GM18498 (cell line): ENCODE results near the gene ACACA.
"Not testable (repeated sequence)": the region's sequence is repeated elsewhere in the genome, so short reads cannot be mapped to it uniquely, and the experiment has no call there.

ENCODE experiments used
- ATAC-seq: cut with Tn5 transposase; IDR thresholded peaks from one replicate; pipeline ENCODE4 v1.9.1; 2021; ENCODE audit warnings: mild to moderate bottlenecking, moderate library complexity; ENCODE audit not compliant: unreplicated experiment

ACACA gene

DNA sequence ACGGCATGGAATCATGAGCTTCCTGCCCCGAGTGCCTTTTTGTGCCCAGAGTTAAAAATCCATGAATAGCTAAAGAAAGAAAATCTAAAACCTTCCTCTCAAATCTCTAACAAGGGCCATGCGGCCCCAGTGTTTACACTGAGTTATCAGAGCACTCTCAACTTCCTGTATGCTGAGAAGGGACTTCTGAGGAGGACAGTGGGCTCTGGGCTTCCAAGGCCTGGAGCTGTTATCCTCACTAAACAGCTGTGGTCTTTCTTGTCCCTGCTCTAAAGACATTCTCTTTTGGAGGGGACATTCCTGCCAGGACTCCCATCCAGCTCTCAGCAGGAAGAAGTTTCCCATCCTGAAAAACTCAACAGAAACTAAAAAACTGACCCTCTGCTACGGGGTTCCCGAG lies 322.3 kb downstream of the ACACA start:
- ATAC-seq = no peak

DNA sequence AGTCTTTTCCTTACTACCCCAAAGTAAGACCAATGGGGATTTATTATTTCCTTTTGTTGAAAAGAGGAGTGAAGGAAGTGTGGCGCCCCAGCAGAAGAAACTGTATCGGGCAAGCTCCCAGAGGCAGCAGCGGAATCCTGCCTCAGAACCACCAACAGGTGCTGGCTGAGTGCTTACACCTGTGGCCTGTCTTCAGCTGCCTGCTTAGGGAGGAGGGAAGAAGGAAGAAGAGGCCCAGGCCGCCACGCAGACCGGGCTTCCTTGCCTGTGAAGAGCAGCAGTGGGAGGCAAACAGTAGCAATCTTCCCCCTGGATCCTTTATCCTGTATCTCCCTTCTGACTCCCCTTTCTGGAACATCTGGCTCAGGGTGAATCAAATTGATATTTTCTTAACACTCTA lies 323.2 kb downstream of the ACACA start:
- no peak for ATAC-seq

DNA sequence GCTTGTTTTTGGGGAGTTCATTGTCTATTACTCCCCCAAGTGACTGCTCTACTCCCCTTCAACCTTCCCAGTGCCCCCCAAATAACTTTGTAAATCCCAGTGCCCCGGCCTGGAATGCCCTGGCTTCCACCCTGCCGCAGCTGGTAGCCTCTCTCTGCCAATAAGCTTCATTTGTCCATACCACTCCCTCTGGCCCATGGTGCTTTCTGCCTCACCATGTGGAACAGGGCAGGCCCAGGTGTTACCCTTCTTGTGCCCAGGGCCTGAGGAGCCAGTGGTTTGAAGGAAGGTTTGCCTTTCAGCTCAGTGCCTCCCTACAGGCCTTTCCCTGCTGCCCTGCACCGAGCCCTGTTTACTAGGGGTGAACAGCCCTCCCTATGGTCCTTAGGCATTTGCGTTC lies 323.7 kb downstream of the ACACA start:
- no peak for ATAC-seq

DNA sequence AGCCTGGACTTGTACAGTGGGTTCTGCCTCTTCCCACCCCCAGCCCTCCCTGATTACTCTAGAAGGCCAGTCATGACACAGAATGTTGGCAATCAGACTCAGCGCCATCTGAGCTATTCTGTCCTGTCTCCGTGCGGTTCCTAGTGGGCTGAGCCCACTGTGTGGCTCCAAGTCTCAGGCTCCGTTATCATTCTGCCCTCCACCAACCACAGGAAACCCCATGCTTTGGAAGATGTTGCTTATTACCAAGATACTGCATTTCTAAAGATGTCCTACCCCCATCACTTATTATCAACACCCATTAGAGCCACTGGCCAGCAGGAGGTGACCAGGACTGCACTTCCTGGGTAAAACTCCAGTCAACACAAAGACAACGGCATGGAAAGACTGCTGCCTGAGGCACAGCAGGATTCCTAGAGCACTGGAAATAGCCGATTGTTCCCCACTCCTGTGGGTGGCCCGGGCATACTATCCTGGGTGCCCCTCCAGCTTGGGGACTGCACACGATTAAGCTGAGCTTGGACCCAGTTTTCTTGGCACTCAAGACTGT lies 324.2 kb downstream of the ACACA start:
- ATAC-seq = no peak

DNA sequence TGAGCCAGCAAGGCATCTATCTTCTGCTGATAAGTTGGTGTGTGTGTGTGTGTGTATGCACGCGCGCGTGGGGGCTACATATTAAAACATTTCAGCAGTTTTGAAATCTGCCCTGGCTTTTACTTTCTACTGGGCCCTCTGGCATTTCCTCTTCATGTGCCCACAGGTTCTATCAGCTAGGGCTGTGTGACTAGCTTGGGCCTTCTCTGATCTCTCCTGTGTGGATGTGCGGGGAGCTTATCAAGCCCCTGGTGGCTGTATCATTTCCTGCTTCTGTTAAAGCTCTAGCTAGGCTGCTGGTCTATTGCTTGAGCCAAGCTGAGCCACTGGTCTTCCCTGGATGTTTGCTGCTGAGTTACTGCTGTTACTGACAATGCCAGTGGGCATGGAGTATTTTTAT lies 325.3 kb downstream of the ACACA start:
- ATAC-seq = no peak

DNA sequence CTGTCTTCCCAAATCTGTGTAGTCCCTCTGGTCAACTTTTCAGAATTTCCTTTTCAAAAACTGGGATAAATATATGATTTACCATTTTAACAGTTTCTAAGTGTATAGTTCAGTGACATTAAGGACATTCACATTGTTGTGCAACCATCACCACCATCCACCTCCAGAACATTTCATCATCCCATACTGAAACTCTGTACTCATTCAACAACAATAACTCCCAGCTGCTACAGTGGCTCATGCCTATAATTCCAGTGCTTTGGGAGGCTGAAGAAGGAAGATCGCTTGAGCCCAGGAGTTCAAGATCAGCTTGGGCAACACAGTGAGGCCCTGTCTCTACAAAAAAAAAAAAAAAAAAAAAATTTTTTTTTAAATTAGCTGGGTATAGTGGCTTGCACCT lies 326.9 kb downstream of the ACACA start:
- no peak for ATAC-seq

DNA sequence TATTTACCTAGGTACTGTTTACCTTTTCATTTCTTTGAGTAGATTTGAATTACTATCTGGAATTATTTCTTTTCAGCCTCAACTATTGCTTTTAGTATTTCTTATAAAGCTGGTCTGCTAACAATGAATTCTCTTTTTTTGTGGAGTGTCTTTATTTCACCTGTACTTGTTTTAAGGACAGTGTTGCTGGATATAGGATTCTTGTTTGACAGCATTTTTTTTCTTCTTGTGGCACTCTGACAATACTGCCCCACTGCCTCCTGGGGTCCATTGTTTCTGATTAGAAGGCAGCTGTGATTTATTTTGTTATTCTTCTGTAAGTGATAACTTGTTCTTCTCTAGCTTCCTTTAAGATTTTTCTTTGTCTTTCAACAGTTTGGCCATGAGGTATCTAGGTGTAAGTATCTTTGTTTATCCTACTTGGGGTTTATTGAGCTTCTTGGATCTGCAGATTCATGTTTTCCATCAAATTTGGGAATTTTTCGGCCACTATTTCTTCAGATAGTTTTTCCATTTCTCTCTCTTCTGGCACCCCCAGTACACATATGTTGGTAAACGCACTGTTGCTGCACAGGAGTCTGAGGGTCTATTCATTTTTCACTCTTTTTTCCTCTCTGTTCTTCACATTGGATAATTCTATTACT lies 327.4 kb downstream of the ACACA start:
- ATAC-seq = no peak

DNA sequence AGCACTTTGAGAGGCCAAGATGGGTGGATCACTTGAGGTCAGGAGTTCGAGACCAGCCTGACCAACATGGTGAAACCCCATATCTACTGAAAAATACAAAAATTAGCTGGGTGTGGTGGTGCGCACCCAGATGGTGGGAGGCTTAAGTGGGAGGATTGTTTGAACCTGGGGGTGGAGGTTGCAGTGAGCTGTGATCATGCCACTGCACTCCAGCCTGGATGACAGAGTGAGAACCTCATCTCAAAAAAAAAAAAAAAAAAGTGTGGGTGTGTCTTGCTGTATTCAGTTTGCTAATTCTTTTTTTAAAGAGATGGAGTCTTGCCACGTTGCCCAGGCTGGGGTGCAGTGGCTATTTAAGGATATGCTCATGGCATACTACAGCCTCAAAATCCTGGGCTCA lies 333.2 kb downstream of the ACACA start:
- ATAC-seq = not testable (repeated sequence)

DNA sequence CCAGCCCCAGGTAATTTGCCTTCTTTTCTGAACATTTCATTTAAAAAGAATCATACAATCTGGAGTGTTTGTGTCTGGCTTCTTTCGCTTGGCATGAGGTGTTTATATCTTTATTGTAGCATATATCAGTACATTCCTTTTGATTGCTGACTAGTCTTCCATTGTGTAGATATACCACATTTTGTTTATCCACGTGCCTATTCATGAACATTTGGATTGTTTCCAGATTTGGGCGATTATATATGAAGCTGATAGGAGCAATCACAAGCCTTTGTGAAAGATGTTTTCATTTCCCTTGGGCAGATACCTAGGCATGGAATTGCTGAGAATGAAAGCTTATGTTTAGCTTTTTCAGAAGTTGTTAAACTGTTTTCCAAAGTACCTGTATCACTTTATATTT lies 337.5 kb downstream of the ACACA start:
- no peak for ATAC-seq

DNA sequence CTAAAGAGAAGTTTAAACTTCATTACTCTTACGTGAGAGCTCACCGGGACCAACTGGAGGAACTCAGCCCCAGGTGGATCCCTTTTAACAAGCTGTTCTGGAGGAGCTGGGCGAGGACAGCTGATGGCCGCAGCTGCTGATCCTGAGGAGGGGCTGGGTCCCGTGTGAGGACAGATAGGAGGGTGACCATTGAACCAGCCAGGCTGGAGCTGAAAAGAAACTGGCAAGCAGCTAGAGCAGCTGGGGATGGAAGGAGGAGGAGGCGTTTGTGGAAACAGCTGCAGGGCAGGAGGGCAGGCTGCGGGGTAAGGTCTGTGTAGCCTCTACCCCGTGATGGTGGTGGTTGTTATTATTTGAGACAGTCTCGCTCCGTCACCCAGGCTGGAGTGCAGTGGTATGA lies 338.4 kb downstream of the ACACA start:
- no peak for ATAC-seq

DNA sequence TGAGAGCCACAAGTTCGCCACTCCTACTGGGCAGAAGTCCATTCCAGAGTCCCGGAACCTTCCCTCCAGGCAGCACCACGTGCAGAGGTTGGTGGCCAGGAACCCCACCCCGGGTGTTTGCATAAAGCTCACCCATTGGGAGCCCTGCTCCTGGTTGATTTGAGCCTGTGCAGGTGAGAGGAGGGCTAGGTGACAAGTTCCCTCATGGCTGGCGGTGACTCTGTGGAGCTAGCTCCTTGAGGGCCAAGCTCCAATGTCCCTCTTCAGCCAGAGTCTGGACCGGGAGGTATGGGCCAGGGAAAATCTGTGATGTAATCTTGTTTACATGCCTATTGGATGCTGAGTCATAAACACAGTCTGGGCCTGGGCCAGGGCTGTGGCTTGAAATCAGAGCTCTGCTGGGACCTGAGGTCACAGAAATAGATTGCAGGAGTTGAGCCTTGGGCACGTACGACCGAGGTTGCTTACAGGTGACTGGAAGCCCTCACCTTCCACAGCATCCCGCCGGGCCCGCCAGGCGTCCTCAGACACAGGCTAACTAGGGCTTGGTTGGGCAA lies 339.0 kb downstream of the ACACA start:
- no peak for ATAC-seq

DNA sequence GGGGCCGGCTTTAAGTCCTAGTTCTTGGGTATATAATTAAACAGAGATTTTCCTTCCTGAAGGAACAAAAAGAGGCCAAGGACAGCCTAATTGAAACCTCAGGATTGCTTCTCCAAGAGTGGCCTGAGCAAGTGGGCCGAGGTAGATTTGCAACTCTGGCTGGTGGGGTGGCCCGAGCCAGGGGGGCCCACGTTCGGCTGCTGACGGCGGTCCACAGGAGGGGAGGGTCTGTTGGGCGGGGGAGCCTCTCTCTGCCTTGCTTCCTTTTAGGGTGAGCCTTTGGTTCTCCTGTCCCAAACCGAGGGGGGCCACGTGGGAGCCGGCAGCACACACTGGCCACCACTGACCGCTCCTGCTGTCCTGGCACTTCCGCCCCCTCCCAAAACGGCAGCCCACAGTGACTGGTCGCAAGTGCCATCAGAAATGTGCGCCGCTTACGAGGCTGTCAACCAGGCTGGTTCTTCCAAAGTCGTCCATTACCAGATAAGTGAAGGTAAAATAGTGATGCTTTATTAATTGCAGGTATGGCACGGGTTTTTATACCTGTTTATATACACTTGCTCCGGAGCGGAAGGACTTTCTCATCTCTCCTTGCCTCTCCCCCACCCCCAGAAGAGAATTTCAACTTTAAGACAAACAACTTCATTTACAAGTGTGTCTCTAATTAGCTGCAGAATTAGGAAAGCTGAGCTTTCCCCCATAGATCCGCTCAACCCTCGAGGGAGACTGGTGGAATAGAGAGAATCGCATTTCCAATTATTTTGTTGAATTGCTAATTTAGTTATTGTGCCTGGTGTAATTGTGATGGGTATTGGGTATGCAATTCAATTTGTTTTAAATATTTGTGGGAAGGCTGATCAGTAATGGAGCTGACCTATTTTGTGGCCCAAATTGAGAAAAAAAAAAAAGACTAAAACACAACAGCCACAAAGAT lies 340.0 kb downstream of the ACACA start:
- no peak for ATAC-seq

DNA sequence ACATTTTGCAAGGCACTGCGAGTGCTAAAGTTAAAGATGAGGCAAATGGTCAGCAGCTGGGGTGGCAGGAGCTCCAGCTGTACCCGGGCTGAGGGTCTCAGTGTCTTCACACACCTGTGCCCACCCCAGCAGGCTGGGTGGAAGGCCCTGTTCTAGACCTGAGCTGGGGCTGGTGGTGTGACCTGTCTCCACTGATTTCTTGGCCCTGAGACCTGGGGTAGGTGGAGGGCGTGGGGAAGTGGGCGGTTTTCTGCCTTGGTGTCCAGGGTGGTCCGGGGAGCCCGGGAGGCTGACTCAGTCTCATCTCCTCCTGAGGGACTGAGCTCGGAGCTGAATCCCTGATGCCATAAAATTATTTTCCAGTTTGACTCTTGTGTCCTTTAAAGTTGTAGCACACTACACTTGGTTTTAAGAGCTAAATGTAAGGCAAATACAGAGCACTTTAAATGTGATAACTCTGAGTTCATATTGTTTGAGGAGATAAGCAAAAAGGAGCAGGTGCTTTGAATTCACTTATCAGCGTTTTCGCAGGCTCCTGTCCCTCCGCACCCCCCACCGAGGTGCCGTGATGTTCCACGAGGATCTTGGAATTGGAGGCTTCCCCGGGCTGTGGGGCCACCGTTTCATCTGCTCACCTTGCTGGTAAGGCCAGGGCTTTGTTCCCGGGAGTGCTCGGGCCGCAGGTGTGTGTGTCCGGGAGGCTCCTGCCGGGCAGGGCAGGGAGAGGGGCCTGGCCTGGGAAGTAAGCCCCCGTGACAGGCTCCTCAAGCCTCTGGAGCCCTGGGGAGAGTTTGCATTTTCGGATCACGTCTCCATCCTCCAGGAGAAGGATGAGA lies 340.9 kb downstream of the ACACA start:
- ATAC-seq = no peak

DNA sequence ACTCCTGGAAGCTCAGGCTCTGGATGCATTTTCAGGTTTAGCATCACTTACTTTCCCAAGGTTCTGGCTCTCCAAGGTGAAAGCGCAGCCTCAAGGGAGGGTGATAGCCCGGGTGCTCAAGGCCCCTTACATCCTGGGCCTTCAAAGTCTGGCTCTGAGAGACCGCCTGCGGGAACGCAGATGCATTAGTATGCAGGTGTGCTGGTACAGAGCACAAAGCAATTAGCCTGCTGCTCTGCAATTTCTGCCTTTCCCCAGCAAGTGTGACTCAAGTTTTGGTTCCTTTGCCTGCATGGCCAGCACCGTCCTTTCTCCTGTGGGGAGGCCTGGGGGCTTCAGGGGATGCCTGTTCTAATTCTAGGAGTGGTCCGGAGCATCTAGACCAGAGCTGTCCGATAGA lies 341.7 kb downstream of the ACACA start:
- no peak for ATAC-seq

DNA sequence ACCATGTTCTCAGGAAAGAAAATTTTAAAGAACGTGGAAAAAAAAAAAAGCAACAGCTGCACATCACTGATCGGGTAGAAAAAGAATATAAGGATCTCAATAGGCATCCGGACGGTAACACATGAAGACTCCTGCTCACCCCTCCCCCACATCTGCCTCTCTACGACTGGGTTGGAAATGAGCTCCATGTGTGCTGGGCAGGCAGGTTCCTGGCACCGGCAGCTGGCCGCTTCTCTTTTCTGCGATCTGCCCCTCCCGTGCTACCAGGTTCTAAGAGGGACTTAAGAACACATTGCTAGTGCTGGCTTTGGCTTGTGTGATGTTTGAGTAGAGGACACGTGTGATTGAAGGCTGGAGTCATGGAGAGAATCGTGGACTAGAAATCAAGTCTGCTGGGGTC lies 342.4 kb downstream of the ACACA start:
- ATAC-seq = no peak

DNA sequence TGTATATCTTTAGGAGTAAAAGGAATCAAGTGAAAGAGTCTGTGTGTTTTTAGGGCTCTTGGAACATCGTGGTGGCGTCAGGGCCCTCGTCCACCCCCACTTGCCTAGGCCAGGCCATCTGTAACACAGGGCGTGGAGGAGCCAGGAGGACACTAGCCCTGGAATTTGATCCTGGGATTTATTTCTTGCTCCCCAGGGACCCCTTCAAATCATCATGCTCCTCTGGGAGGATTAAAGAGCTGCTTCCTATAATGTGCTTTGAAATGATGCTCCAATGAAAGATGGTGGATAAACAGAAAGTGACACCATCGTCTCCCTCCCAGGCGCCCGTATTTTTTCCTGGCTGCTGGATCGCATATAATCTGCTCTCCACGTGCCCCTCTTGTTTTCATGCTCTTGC lies 344.6 kb downstream of the ACACA start:
- ATAC-seq = no peak

DNA sequence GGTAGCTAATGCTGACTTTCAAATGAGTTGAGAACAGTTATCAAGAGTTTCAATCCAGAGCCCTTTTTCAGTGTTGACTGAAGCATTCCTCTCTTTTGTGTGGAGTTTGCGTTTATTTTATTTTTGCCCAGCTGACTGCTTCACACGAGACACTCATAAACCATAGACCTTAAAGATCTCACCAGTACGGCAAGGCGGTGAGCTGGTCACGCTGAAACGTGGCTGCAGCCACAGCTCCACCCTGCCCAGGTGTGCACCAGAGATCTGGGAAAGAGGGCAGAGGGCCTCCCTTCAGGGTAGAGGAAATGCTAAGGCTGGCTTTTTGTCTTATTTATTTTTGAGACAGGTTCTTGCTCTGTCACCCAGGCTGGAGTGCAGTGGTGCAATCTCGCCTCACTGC lies 345.7 kb downstream of the ACACA start:
- no peak for ATAC-seq

DNA sequence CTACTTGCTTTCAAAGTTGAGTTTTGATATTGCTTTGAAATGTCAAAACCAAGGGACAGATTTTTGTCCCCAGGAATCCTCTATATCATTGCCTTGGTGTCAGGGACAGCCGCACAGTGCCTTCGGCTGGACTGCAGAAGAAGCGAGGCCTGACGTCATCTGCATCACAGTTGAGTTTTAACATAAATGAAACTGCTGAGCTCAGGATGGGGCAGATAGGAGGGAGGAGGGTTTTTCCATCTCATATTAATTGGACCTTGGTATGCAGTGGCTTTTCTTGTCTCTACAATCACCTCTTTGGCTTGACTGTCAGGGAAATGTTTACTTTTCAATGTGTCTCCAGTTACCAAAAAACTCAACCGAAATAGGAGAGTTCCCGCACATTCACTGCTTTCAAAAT lies 346.5 kb downstream of the ACACA start:
- ATAC-seq = no peak

DNA sequence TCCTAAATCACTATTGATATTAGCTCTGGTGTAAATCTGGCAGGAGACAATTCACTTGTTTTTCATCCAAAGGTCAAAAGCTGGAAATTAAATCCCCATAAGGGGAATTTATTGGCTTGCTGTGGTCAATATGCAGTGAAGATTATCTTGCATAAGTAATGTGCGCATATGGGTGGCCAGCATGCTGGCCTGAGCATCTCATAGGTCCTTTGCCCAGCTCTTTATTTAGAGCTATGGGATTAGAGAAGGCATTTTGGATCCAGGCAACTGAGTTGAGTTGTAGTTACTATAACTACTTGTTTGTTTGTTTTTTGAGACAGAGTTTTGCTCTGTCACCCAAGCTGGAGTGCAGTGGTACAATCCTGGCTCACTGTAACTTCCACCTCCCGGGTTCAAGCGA lies 347.1 kb downstream of the ACACA start:
- no peak for ATAC-seq

DNA sequence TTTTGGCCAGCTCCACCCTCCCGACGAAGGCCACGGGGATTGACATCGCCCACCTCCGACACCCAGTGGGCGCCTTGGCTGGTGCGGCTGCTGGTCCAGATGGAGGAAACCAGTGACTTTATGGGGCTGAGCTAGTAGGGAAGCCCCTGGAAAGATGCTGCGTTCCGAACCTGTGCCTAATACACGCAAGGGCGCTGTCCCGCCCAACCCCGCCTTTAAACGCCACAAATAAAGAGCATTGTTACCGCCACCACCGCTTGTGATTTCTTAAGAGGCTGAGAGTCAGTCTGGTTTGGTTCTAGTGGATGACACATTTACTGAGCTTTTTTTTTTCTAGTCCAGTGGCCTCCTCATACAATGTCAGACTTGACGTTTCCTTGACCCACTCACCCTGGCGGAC lies 350.0 kb downstream of the ACACA start:
- ATAC-seq = no peak

DNA sequence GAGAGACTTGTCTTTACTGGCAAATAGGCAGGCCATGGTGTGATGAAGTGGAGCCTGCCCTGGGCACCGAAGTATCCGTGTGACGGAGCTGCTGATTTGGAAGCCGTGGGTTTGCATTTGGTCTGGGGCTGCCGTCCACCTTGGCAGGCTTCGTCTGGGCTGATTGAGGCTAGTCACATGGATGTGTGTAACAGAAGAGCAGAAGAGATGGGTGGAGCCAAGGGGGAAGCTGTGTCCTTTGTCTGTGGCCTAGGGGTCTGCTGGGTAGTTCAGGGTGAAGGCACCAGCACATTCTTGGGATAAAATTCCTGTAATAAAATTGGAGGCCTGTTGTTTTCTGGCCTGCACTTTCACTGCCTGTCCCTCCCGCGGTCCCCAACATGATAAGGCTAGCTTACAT lies 351.7 kb downstream of the ACACA start:
- no peak for ATAC-seq
